ENCODE measurements around the gene SERPINA5. TPM values are rescaled to one million over a fixed set of nuclear protein-coding genes. Genes with fewer than 3 reads are reported as not detected.

Gene SERPINA5
- total RNA-seq, 4 donors from 2014 or later: 0.32 to 37.6 (median 1.5) TPM; not detected in 1

DNA sequence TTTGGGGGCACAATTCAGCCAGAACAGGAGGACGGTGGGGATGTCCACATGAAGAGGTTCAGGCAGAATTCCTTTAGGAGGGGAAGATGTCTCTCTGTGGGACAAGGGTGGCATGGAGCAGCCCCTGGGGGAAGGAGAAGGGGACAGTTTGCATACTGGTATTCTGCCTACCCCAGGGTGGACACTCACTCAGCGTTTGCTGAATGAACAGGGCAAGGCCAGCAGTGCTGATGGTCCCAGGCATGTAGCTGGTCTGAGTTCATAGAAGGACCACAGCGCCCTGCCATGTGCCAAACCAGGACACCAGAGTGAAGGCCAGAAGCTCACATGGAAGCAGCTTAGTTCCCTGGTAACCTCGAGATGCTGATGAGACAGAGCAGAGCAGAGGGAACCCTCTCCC lies 5.4 kb downstream of the SERPINA5 start:
- H3K36me3 ChIP-seq: no peaks in the 10 kb centered on the region
- intact Hi-C loops (cut with DNase I; ENCODE audit: low total_unique reads): no loop called here
- no peaks in the 10 kb centered on the region for H3K4me1 ChIP-seq
- no peak overlapping the region for H3K4me3 ChIP-seq
- 81 to 90% methylated on average over 2 to 4 of the region's 4 CpGs for WGBS, 2 donors (ENCODE audit: low coverage in 1 of 2)
- no peak overlapping the region for H3K27ac ChIP-seq
- in situ Hi-C loops (cut with MboI; ENCODE audit: low pct_ligation_motif_present in 1 of 4, low pct_unique_long_range_greater_than_20kb in 1 of 4, low sequenced_read_pairs in 3 of 4): no loop called here
- H3K27me3 ChIP-seq: no peaks in the 10 kb centered on the region
- no peak for TF ChIP-seq EP300 (IDR thresholded peaks at IDR 0.05; ENCODE audit: low read depth)
- TF ChIP-seq POLR2AphosphoS5 (IDR thresholded peaks at IDR 0.05): no peak
- TF ChIP-seq POLR2A (IDR thresholded peaks at IDR 0.05): no peak
- TF ChIP-seq, protein P1, sequence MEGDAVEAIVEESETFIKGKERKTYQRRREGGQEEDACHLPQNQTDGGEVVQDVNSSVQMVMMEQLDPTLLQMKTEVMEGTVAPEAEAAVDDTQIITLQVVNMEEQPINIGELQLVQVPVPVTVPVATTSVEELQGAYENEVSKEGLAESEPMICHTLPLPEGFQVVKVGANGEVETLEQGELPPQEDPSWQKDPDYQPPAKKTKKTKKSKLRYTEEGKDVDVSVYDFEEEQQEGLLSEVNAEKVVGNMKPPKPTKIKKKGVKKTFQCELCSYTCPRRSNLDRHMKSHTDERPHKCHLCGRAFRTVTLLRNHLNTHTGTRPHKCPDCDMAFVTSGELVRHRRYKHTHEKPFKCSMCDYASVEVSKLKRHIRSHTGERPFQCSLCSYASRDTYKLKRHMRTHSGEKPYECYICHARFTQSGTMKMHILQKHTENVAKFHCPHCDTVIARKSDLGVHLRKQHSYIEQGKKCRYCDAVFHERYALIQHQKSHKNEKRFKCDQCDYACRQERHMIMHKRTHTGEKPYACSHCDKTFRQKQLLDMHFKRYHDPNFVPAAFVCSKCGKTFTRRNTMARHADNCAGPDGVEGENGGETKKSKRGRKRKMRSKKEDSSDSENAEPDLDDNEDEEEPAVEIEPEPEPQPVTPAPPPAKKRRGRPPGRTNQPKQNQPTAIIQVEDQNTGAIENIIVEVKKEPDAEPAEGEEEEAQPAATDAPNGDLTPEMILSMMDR (IDR thresholded peaks at IDR 0.05): no peak
- DNase-seq: no peak
- H3K9me3 ChIP-seq: no peaks in the 10 kb centered on the region

DNA sequence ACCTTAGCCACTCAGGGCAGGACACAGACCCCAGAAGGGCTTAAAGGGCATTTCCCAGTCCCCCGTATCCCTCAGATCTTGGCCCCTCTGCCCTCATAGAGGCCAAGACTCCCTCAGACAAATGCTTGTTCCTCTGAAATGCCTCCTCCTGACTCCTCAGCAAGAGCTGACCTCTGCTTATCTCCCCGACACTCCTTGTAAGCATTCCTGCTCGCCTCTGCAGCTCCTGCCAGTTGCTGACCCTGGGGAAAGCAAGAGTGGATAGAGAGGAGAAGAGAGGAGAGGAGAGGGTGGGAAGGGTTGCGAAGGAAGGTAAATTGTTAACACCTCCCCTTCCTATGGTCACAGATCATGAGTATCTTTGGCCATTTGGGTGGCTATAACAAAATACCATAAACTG lies 7.1 kb downstream of the SERPINA5 start:
- DNase-seq: no peak
- WGBS, 2 donors (ENCODE audit: low coverage in 1 of 2): 84% methylated on average over 4 of the region's 4 CpGs; no CpG with 5 or more reads in 1 of the 2 donors
- H3K27ac ChIP-seq: no peak overlapping the region
- H3K4me1 ChIP-seq: no peaks in the 10 kb centered on the region
- TF ChIP-seq POLR2A (IDR thresholded peaks at IDR 0.05) (no peak), POLR2AphosphoS5 (IDR thresholded peaks at IDR 0.05) (no peak), EP300 (IDR thresholded peaks at IDR 0.05; ENCODE audit: low read depth) (no peak)
- TF ChIP-seq, protein P1 (IDR thresholded peaks at IDR 0.05): no peak
- no peaks in the 10 kb centered on the region for H3K27me3 ChIP-seq
- no peak overlapping the region for H3K4me3 ChIP-seq
- in situ Hi-C loops (cut with MboI; ENCODE audit: low pct_ligation_motif_present in 1 of 4, low pct_unique_long_range_greater_than_20kb in 1 of 4, low sequenced_read_pairs in 3 of 4) (no loop called here), intact Hi-C loops (cut with DNase I; ENCODE audit: low total_unique reads) (no loop called here)
- no peaks in the 10 kb centered on the region for H3K9me3 ChIP-seq
- H3K36me3 ChIP-seq: no peaks in the 10 kb centered on the region

DNA sequence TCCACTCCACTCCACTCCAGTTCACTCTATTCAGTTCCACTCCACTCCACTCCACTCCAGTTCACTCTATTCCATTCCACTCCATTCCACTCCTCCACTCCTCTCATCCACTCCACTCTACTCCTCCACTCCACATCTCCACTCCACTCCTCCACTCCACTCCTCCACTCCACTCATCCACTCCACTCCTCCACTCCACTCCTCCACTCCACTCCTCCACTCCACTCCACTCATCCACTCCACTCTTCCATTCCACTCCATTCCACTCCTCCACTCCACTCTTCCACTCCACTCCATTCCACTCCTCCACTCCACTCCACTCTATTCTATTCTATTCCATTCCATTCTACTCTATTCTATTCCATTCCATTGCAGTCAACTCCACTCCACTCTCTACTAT lies 9.8 kb downstream of the SERPINA5 start:
- TF ChIP-seq POLR2A (IDR thresholded peaks at IDR 0.05) (no peak), EP300 (IDR thresholded peaks at IDR 0.05; ENCODE audit: low read depth) (no peak), POLR2AphosphoS5 (IDR thresholded peaks at IDR 0.05) (no peak)
- TF ChIP-seq, protein P1 (IDR thresholded peaks at IDR 0.05): no peak
- H3K9me3 ChIP-seq: no peaks in the 10 kb centered on the region
- in situ Hi-C loops (cut with MboI; ENCODE audit: low pct_ligation_motif_present in 1 of 4, low pct_unique_long_range_greater_than_20kb in 1 of 4, low sequenced_read_pairs in 3 of 4): no loop called here
- intact Hi-C loops (cut with DNase I; ENCODE audit: low total_unique reads): no loop called here
- DNase-seq: no peak
- no peak overlapping the region for H3K4me3 ChIP-seq
- H3K27ac ChIP-seq: no peak overlapping the region
- no peaks in the 10 kb centered on the region for H3K27me3 ChIP-seq
- no peaks in the 10 kb centered on the region for H3K36me3 ChIP-seq
- no peaks in the 10 kb centered on the region for H3K4me1 ChIP-seq

DNA sequence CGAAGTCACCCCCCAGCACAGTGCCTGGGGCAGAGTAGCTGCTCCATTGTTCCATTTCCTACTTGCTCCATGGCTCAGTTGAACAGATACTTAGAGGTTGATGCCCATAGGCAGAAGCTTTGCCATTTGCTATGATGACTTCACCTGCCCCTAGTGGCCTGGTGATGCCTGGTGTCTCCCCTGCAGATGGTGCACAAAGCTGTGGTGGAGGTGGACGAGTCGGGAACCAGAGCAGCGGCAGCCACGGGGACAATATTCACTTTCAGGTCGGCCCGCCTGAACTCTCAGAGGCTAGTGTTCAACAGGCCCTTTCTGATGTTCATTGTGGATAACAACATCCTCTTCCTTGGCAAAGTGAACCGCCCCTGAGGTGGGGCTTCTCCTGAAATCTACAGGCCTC lies 10.6 kb downstream of the SERPINA5 start:
- in situ Hi-C loops (cut with MboI; ENCODE audit: low pct_ligation_motif_present in 1 of 4, low pct_unique_long_range_greater_than_20kb in 1 of 4, low sequenced_read_pairs in 3 of 4): no loop called here

More for the DNA sequence above, 10.6 kb downstream of the SERPINA5 start:
- Histone ChIP-seq H3K9me3 (no peaks in the 10 kb centered on the region), H3K4me1 (no peaks in the 10 kb centered on the region), H3K36me3 (no peaks in the 10 kb centered on the region), H3K27me3 (no peaks in the 10 kb centered on the region), H3K27ac (no peak overlapping the region), H3K4me3 (no peak overlapping the region)
- intact Hi-C loops (cut with DNase I; ENCODE audit: low total_unique reads): no loop called here
- DNase-seq: no peak
- TF ChIP-seq, protein P1 (IDR thresholded peaks at IDR 0.05): no peak
- TF ChIP-seq POLR2A (IDR thresholded peaks at IDR 0.05) (no peak), POLR2AphosphoS5 (IDR thresholded peaks at IDR 0.05) (no peak), EP300 (IDR thresholded peaks at IDR 0.05; ENCODE audit: low read depth) (no peak)
- 80 to 88% methylated on average over 2 to 6 of the region's 8 CpGs for WGBS, 2 donors (ENCODE audit: low coverage in 1 of 2)
